Bladder microvascular endothelial cell (primary cell): Measurements from ENCODE around the gene LAGE3. TPM values are rescaled to one million over a fixed set of nuclear protein-coding genes. Genes with fewer than 3 reads are reported as not detected.

Experiments
- total RNA-seq: library from RNA; depleted of rRNA; stranded (reverse); fragments of >200 nt; gene quantifications from 2 replicates; pipeline ENCODE4 v1.2.3, GENCODE V29; 2014

Gene LAGE3, protein sequence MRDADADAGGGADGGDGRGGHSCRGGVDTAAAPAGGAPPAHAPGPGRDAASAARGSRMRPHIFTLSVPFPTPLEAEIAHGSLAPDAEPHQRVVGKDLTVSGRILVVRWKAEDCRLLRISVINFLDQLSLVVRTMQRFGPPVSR
- 11.2 and 11.5 TPM in 2 replicates for total RNA-seq

DNA sequence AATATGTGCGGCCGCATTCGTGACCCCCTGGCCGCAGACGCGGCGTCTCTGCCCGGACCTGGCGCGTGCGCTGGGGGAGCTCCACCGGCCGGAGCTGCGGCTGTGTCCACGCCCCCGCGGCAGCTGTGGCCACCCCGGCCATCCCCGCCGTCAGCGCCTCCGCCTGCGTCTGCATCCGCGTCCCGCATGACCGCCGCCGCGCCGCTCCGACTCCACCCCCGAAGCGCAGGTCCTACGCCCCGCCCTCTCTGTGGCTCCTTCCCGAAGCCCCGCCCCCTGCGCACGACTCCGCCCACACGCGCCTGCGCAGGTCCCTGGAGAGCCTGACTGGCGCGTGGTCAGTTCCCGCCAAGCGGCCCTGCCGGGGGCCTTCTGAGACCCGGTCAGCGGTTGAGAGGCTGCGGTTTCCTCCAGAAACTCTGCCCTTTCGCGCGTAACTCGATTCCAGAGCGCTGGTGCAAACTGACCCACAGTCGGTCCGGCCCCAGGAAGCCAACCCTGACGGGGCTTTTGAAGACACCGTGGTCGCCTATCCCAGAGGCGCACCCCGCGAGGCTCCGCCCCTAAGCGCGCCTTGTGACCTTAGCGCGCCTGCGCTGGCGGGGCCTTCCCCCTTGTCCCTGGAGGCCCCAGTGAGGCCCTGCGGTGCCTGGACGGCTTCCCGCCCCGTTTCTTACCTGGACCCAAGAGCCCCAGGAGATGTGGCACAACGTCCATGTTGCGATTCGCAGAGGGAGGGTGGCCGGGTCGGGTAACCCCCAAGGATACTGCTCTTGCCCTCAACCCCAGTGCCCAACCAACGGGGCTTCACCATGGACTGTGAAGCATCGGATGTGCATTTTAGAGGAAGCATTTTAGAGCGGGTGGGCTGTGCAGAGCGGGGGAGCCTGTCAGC, at the start of gene LAGE3:
TSS of gene LAGE3 (minus strand) at position 554 of the 895 bp plus-strand sequence. CDS start at position 188, 366 bp downstream.

GRCh38 chrX:154515966-154516655, 37.0 kb upstream of the LAGE3 start, which contains the start of gene FAM3A:
TSS of gene FAM3A (minus strand) at chrX:154516232. CDS start at chrX:154515772, 460 bp downstream.

GRCh38 chrX:154490414-154491083, 11.5 kb upstream of the LAGE3 start, which contains the start of gene SLC10A3:
TSS of gene SLC10A3 (minus strand) at chrX:154490629. CDS start at chrX:154488940, 1,689 bp downstream.

GRCh38 chrX:154486396-154487207, 7.5 kb upstream of the LAGE3 start, which contains the start of gene UBL4A:
TSS of gene UBL4A (minus strand) at chrX:154486615. CDS start at chrX:154486584, 31 bp downstream.

DNA sequence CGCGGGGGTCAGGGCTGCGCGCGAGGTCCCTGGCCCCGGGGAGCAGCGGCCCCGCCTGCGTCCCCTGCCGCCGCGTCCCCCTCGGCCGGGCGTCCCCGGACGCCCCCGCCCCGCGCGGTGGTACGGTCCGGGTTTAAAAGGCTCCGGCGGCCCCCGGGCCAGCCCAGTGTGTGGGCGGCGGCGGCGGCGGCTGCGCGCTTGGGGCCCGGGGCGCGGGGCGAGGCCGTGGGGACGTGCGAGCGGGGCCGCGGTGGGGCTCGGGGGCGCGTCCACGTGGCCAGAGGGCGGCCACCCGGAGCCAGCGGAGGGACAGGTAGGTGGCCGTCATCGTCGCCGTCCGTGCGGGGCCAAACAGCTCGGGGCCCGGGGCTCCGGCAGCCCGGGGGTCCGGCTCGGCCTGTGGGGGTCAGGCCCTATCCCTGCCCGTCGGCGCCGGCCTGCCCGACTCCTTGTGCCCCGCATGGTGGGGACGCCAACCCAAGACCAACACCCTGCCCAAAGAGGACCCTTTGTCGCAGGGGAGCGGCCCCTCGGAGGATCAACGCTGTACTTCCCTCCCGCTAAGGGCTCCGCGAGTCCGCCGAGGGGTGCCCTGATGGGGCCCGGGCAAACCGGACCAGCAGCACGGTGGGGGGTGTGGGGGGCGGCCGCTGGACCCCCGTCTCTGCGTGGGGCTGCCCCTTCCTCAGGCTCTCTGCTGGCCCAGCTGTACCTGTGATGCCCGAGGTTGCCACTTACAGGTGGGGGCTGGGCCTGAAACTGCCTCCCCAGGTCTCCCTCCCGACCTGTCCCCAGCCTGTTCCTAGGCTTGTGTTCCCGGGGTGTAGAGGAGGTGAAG, 20.7 kb downstream of the LAGE3 start, which contains the start of gene PLXNA3:
TSS of gene PLXNA3 (plus strand) at position 166 of the 838 bp plus-strand sequence. CDS start 1,903 bp downstream, outside the sequence.

DNA sequence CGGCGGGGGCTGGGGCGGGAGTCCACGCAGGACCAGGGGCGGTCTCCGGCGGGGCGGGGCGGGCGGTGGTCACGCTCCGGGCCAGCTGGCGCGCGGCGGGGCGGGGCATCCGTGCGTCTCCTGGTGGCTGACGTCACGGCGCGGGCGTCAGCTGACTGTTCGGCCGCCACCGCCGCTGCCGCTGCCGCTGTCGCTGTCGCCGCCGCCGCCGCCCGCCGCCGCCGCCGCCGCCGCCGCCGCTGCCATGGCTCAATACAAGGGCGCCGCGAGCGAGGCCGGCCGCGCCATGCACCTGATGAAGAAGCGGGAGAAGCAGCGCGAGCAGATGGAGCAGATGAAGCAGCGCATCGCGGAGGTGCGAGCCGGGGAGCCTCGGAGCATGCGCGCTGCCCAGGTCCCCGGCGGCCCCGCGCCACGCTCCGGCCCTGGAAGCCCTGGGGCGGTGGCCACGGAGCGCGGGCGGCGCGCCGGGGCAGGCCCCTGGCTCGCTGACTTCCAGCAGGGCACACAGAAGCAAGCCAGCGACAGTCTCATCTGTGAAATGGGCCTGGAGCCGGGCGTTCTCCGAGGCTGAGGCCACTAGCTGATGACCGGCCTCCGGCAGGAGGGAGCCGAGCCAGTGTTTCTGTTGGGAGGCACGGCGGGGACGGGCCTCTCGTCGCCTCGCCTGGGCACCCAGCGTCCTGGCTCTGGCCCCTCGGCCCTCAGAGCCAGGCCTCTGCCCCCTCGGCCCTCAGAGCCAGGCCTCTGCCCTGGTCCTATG, 34.9 kb downstream of the LAGE3 start, which contains the start of gene FAM50A:
TSS of gene FAM50A (plus strand) at position 150 of the 763 bp plus-strand sequence. CDS start at position 245, 95 bp downstream.

DNA sequence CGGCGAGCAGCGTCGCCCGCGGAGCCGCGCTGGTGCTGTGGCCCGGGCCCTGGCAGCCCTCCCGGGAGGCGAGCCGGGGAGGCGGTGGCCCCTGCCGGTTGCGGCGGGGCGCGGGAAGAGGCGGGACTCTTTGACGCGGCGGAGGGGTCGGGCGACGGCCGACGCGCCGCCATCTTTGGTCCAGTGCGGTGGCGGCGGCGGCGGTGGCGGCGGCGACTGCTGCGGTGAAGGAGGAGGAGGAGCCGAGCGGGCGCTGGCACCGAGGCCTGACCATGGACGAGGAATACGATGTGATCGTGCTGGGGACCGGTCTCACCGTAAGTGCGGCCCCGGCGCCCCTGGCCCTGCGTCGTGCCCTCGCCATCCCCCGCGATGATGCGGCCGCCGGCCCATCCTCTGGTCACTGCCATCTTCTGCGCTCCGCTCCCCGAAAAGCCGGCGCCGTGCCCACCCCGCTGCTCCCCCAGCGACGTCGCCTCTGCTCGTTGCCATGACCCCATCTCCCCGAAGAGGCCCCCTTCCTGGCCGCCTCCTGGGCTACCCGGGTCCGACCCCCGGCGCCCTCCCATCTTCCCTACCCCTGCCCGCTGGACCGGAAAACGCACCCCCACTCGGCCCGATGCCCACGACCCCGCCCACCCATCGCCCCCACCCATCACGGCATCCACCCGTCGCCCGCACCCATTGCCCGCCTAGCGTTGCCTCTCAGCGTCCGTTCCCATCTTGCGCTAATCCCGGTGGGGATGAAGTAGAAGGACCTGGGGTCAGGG, 41.9 kb downstream of the LAGE3 start, which contains the start of gene GDI1:
TSS of gene GDI1 (plus strand) at position 172 of the 770 bp plus-strand sequence. CDS start at position 273, 101 bp downstream.

GRCh38 chrX:154428176-154429171, 50.6 kb downstream of the LAGE3 start, which contains the start of gene ATP6AP1:
TSS of gene ATP6AP1 (plus strand) at chrX:154428677. CDS start at chrX:154428693, 16 bp downstream.

Other genes with a start within 250 kb of the LAGE3 start
- gene OPN1MW3, start 221.7 kb downstream of the LAGE3 start, total RNA-seq: not detected in 2 replicates
- gene TEX28, start 184.2 kb downstream of the LAGE3 start, total RNA-seq: 0.16 TPM in 1 of 2 replicates, not detected in the other
- gene TKTL1, start 183.5 kb downstream of the LAGE3 start, total RNA-seq: under 0.01 and 0.31 TPM in 2 replicates
- gene FLNA, start 104.6 kb downstream of the LAGE3 start, total RNA-seq: 1,640 and 2,434 TPM in 2 replicates
- gene EMD, start 100.0 kb downstream of the LAGE3 start, total RNA-seq: 16.6 and 18.8 TPM in 2 replicates
- gene RPL10, start 80.9 kb downstream of the LAGE3 start, total RNA-seq: 2,048 and 2,051 TPM in 2 replicates
- gene DNASE1L1, start 70.0 kb downstream of the LAGE3 start, total RNA-seq: 70.6 and 90.2 TPM in 2 replicates
- gene TAFAZZIN, start 67.7 kb downstream of the LAGE3 start, total RNA-seq: 20.9 and 23.9 TPM in 2 replicates
- gene ATP6AP1, start 50.6 kb downstream of the LAGE3 start, total RNA-seq: 54.4 and 128 TPM in 2 replicates
- gene GDI1, start 42.1 kb downstream of the LAGE3 start, total RNA-seq: 36.4 and 99.2 TPM in 2 replicates
- 64.9 and 118 TPM in 2 replicates for gene FAM50A, start 35.1 kb downstream of the LAGE3 start, total RNA-seq
- 7.9 and 13.3 TPM in 2 replicates for gene PLXNA3, start 21.0 kb downstream of the LAGE3 start, total RNA-seq
- gene UBL4A, start 7.3 kb upstream of the LAGE3 start, total RNA-seq: 37.1 and 49.5 TPM in 2 replicates
- gene SLC10A3, start 11.3 kb upstream of the LAGE3 start, total RNA-seq: 9.7 and 22.1 TPM in 2 replicates
- gene FAM3A, start 37.0 kb upstream of the LAGE3 start, total RNA-seq: 17.6 and 45.2 TPM in 2 replicates
- gene G6PD, start 67.6 kb upstream of the LAGE3 start, total RNA-seq: 38.9 and 52.8 TPM in 2 replicates
- 12.1 and 14.2 TPM in 2 replicates for gene IKBKG, start 68.3 kb upstream of the LAGE3 start, total RNA-seq
- not detected in 2 replicates for gene CTAG1A, start 105.9 kb upstream of the LAGE3 start, total RNA-seq
- gene CTAG1B, start 140.0 kb upstream of the LAGE3 start, total RNA-seq: not detected in 2 replicates
- gene CTAG2, start 174.3 kb upstream of the LAGE3 start, total RNA-seq: not detected in 2 replicates